Diencephalon (tissue), 1 donor: ENCODE data around the gene HYDIN. TPM values are rescaled to one million over a fixed set of nuclear protein-coding genes. Genes with fewer than 3 reads are reported as not detected.

Experiments used
- small RNA-seq: library from RNA; depleted of rRNA; stranded (forward); fragments of <200 nt; gene quantifications from one replicate; pipeline ENCODE3, GENCODE V24; 2014
- total RNA-seq: library from RNA; depleted of rRNA; stranded (reverse); fragments of >200 nt; gene quantifications from one replicate; pipeline ENCODE4 v1.2.3, GENCODE V29; 2014

Gene HYDIN
- total RNA-seq, result 48.7 TPM

GRCh38 chr16:71230122-71230845 is at the start of gene HYDIN:
Gene HYDIN (minus strand): TSS chr16:71230722. CDS start chr16:71186895, 43,827 bp downstream.

GRCh38 chr16:70800781-70801480 is 429.6 kb downstream of the HYDIN start, which contains the start of gene VAC14:
Gene VAC14 (minus strand): TSS chr16:70801158. CDS start chr16:70800900, 258 bp downstream.

Small RNA genes lying within 50 kb of the gene (small RNA-seq; reads per million reads assigned to genes)
- gene RNU6ATAC25P, result not detected

Other genes starting within 250 kb of the HYDIN start
- gene CMTR2, start 58.7 kb upstream of the HYDIN start, total RNA-seq, result 43.8 TPM
- 208 TPM for gene CALB2, start 128.0 kb upstream of the HYDIN start, total RNA-seq
- gene TLE7, start 211.3 kb upstream of the HYDIN start, total RNA-seq, result not detected
- 18.9 TPM for gene ZNF23, start 231.5 kb upstream of the HYDIN start, total RNA-seq